GM21526 (cell line): ENCODE measurements around the gene MRPS6.

Source experiments
- ATAC-seq: cut with Tn5 transposase; IDR thresholded peaks from one replicate; pipeline ENCODE4 v1.9.1; 2021; ENCODE audit warnings: moderate library complexity; ENCODE audit not compliant: unreplicated experiment, low FRiP score

The MRPS6 gene

GRCh38 chr21:34065027-34065426 is 8.4 kb upstream of the MRPS6 start:
- ATAC-seq = no peak

GRCh38 chr21:34071683-34072082 is 1.7 kb upstream of the MRPS6 start:
- no peak for ATAC-seq

- ATAC-seq = no peak
These were observed 990 bp upstream of the MRPS6 start for GRCh38 chr21:34072145-34073031.

- peak; percentile 20 for ATAC-seq
These were observed 438 bp downstream of the MRPS6 start for GRCh38 chr21:34073749-34074282.

GRCh38 chr21:34074283-34075090 is 1.1 kb downstream of the MRPS6 start:
- no peak for ATAC-seq

- no peak for ATAC-seq
These were observed 1.7 kb downstream of the MRPS6 start for GRCh38 chr21:34075091-34075425.

GRCh38 chr21:34075760-34076660 is 2.6 kb downstream of the MRPS6 start:
- no peak for ATAC-seq

- ATAC-seq = no peak
These were observed 3.5 kb downstream of the MRPS6 start for GRCh38 chr21:34076835-34077234.

GRCh38 chr21:34077888-34078287 is 4.5 kb downstream of the MRPS6 start:
- no peak for ATAC-seq

- no peak for ATAC-seq
These were observed 5.5 kb downstream of the MRPS6 start for GRCh38 chr21:34078915-34079314.

GRCh38 chr21:34080710-34081109 is 7.3 kb downstream of the MRPS6 start:
- ATAC-seq = no peak

- ATAC-seq = no peak
These were observed 9.4 kb downstream of the MRPS6 start for GRCh38 chr21:34082769-34083168.

GRCh38 chr21:34083357-34083756 is 10.0 kb downstream of the MRPS6 start:
- no peak for ATAC-seq

GRCh38 chr21:34085129-34085528 is 11.8 kb downstream of the MRPS6 start:
- no peak for ATAC-seq

GRCh38 chr21:34086887-34087306 is 13.5 kb downstream of the MRPS6 start:
- ATAC-seq = no peak

- no peak for ATAC-seq
These were observed 15.4 kb downstream of the MRPS6 start for GRCh38 chr21:34088752-34089151.

- no peak for ATAC-seq
These were observed 17.7 kb downstream of the MRPS6 start for GRCh38 chr21:34091032-34091431.

GRCh38 chr21:34091607-34092006 is 18.2 kb downstream of the MRPS6 start:
- no peak for ATAC-seq

GRCh38 chr21:34092262-34092921 is 19.0 kb downstream of the MRPS6 start:
- no peak for ATAC-seq

GRCh38 chr21:34093083-34093482 is 19.7 kb downstream of the MRPS6 start:
- no peak for ATAC-seq
